Activated CD4-positive, CD25-positive, alpha-beta regulatory T cell (primary cell): ENCODE data around the gene HOXD4.

Source experiments
- DNase-seq, 4 experiments: peaks; one replicate each; lab custom pipeline; 2025; lab: John Stamatoyannopoulos, UW

Gene HOXD4

DNA sequence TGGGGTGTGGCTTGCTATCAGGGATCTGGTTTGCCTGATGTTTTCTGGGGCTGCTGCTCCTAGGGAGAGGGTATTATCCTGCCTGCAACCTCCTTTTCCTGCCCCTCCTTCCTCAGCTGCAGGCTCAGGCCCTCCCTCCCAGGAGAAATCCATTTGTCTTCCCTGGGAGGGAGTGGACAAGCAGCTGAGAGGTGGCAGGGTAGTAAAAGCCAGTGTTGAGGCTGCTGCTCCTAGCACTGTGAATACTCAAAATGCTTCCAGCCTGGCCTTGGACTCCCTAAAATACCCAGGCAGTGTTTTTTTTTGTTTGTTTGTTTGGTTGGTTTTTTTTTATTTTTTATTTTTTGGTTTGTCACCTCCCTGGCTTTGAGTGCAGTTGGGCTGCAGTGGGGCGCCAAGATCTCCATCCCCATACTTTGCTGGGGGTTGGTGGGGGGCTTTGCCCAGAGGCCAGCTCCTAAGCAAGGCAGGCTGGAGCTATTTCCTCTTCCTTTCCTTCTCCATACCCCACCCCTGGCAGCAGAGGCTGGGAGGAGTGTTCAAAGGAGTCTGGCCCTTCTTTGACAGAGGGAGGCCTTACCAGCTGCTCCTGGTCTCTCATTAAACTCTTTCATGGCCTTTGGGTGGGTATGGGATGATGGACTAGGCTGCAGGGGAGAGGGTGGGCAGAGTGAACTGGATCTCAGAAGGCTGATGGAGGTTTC is 19.4 kb downstream of the HOXD4 start:
- DNase-seq, result no peak

- DNase-seq, result no peak
These were observed 20.1 kb downstream of the HOXD4 start for GRCh38 chr2:176171351-176172006.

DNA sequence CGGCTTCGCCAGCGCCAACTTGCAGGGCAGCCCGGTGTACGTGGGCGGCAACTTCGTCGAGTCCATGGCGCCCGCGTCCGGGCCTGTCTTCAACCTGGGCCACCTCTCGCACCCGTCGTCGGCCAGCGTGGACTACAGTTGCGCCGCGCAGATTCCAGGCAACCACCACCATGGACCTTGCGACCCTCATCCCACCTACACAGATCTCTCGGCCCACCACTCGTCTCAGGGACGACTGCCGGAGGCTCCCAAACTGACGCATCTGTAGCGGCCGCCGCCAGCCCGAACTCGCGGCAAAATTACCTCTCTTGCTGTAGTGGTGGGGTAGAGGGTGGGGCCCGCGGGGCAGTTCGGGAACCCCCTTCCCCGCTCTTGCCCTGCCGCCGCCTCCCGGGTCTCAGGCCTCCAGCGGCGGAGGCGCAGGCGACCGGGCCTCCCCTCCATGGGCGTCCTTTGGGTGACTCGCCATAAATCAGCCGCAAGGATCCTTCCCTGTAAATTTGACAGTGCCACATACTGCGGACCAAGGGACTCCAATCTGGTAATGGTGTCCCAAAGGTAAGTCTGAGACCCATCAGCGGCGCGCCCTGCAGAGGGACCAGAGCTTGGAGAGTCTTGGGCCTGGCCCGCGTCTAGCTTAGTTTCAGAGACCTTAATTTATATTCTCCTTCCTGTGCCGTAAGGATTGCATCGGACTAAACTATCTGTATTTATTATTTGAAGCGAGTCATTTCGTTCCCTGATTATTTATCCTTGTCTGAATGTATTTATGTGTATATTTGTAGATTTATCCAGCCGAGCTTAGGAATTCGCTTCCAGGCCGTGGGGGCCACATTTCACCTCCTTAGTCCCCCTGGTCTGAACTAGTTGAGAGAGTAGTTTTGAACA is 20.9 kb downstream of the HOXD4 start:
- no peak for DNase-seq

- no peak for DNase-seq
These were observed 21.7 kb downstream of the HOXD4 start for GRCh38 chr2:176172895-176173566.

GRCh38 chr2:176173567-176174381 is 22.4 kb downstream of the HOXD4 start:
- no peak for DNase-seq

DNA sequence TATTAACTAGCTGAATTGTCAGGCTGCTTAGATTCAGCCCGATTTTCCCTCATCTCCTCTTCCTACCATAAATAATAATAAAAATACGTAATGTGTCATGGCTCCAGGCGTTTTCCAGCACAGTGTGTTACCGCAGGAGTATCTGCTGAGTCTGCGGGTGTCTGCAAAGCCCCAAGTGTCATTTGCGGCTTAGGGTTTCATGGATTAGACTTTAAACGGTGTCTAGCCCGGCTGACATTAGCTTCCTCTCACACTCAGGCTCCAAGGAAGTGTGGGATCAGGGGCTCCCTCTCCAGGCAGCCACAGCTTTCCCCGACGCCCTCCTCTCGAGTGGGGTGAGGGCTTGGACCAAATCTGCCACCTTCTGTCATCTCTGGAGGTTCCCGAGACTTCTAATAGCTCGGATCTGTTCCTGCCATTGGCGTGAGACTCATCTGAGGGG is 23.1 kb downstream of the HOXD4 start:
- no peak for DNase-seq

DNA sequence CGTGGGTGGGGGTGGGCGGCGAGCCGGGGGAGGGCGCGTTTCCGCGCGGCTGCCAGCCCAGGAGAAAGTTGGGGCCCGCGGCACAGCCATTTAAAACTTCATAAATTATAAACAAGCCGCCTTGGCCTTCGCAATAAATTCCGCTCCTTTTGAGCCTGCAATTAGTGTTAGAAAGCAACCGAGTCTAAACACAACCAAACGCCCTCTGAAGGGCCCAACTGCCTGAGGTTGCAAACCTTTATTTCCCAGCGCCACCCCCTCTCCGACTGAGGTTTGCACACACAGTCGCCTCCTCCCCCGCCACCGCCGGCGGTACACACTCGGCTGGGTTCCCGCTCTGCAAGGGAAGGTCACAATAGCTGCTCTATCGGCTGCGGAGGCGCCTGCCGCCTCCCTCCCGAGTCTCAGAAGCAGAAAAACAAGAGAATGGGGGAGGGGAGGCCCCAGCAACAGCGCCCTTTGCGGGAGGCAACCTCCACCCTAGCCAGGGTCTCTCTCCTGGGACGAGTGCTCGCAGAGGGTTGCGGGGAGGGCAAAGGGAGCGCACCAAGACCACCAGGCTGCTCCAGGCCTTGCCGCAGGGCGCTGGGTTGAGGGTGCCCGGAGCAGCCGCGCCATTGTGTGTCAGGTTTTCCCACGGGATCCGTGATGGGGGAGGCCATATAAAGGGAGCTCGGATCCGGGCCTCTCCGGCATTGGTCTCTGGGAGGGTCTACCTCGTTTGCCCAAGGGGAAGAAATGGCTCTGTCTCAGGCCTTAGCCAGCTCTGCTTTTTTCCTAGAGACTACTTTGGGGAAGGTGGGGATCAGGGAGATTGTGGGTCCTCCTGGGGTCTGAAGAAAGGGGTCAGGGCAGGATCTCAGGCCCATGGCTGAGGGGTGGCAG is 23.7 kb downstream of the HOXD4 start:
- DNase-seq, result no peak

- no peak for DNase-seq
These were observed 24.6 kb downstream of the HOXD4 start for GRCh38 chr2:176175709-176176607.

DNA sequence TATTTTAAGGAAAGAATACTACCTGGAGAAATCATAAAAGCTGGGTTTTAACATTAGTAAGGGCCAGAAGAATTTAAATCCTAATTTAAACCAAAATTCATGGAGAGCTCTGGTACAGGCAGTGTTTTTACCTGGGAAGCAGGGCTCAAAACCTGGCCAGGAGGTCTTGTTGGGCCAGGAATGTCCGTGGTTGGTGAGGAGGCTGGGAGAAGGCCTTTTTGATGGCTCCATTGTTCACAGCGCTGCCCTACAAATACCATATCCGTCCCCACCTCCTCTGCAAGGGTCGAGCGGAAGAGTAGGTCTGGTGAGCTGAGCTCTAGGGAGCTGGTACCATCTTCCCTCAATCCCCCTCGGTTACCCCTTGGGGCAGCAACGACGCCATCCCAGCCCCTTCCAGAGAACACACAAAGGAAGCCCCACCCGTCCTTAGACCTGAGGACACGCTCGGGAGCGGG is 26.3 kb downstream of the HOXD4 start:
- DNase-seq, result no peak

DNA sequence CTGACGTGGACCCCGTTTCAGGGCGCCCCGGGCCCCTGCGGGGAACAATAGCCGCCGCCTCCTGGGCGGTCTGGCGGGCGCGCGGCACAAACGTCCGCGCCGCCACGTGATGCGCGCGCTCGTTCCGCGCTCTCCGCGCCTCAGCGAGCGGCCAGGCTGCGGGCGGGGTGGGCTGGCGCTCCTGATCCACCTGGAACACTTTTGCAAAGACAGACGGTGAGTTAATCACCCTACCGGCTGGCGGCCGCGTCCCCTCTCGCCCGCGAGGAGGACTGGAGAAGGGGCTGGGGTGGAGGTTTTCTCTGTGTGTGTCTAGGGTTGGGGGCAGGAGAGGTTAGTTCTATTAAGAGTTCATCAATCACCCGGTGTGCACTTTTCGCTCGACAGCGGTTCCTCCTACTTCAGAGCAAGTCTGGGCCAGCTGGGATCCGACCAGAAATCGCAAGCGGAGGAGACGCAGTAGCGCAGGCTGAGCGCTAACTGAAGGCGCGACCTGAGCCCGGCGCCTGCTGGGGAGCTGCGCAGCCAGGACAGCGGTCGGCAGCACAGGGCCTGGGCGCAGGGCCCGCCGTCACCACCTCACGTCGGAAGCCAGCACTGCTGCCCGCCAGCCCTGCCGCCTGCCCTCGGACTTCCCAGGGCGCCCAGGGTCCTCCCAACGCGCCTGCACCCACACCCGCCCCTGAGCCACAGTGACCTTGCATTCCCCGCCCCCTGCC is 26.8 kb downstream of the HOXD4 start:
- no peak for DNase-seq

DNA sequence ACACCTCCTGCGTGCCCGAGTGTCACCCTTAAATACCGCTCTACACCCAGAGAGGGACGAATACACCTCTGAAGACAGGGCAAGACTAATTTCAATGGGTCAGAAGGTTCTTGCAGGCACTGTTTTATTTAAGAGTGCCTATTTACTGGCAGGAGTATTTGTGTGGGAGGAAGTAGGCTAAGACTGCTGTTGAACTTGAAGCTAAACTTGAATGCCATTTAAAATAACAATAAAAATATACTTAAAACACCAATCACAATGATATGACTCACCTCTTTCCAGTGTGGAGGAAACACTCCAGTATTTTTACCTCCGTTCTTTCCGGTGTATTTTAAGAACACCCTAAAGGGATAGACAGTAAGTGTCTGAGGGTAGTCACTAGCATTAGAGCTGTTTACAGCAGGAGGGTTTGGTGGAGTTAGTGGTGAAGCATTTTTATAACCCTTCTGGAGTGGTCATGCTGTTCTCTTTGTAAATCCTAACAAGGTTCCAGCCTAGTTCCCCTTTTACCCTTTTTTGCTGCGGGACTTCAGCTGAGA is 27.5 kb downstream of the HOXD4 start:
- no peak for DNase-seq

DNA sequence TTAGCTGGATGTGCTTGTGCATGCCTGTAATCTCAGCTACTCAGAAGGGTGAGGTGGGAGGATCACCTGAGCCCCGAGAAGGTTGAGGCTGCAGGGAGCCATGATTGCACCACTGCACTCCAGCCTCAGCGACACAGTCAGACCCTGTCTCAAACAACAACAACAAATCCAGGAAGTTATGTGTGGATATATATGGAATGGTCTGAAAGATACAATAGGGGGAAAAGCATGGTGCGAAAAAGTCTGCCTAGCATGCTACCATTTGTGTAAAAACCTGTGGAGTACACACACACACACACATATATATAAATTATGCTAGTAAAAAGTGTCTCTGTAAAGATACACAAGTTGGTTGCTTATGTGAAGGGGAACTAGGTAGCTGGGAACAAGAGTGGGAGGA is 30.2 kb downstream of the HOXD4 start:
- no peak for DNase-seq

- no peak for DNase-seq
These were observed 31.3 kb downstream of the HOXD4 start for GRCh38 chr2:176182671-176183070.

- DNase-seq, result no peak
These were observed 33.4 kb downstream of the HOXD4 start for GRCh38 chr2:176184749-176185148.

- DNase-seq, result no peak
These were observed 34.7 kb downstream of the HOXD4 start for GRCh38 chr2:176186024-176186423.

- no peak for DNase-seq
These were observed 36.0 kb downstream of the HOXD4 start for GRCh38 chr2:176187200-176187898.
